Caco-2 (cell line): ENCODE measurements around the gene ZNF683. TPM values are rescaled to one million over a fixed set of nuclear protein-coding genes. Genes with fewer than 3 reads are reported as not detected.

ENCODE experiments used
- BruUV-seq: library from RNA; stranded (reverse); fragments of 400-500 nt; replicated peaks from 2 replicates; lab custom pipeline; 2021; lab: Mats Ljungman, UMichigan
- CTCF ChIA-PET: fragments of 300-600 bp; sonication (Branson Sonifier 250); formaldehyde crosslinking; loops from one replicate; lab custom pipeline; 2022; ENCODE audit warnings: antibody characterized with exemption; lab: Charles Lee
- POLR2A ChIA-PET: fragments of 300-600 bp; sonication (Branson Sonifier 250); formaldehyde crosslinking; loops from one replicate; lab custom pipeline; 2022; ENCODE audit warnings: antibody characterized with exemption; lab: Charles Lee
- DNase-seq, 2 experiments: peaks; one replicate each; pipeline versions ENCODE4 v3.0.0 to v3.0.0-alpha.2; 2020 to 2022
- H3K27me3 ChIP-seq: replicated peaks from 2 replicates; pipeline ENCODE4 v1.6.0; 2011; ENCODE audit warnings: low read length; ENCODE audit not compliant: control insufficient read depth, insufficient read depth
- H3K36me3 ChIP-seq: 2 replicates; pipeline ENCODE4 v1.5.1; 2011; ENCODE audit warnings: low read length; ENCODE audit not compliant: control insufficient read depth, insufficient read depth
- H3K4me1 ChIP-seq: fragments of 250-450 bp; sonication (Bioruptor Pico); 2 replicates; pipeline ENCODE4 v1.5.1; 2020; ENCODE audit warnings: mild to moderate bottlenecking
- H3K4me3 ChIP-seq: 2 replicates; pipeline ENCODE4 v1.5.1; 2011; ENCODE audit warnings: low read depth, mild to moderate bottlenecking, control low read depth, low read length
- H3K9me3 ChIP-seq: fragments of 250-450 bp; sonication (Bioruptor Pico); 2 replicates; pipeline ENCODE4 v1.5.1; 2020; ENCODE audit warnings: mild to moderate bottlenecking, moderate library complexity
- H3K27ac Mint-ChIP-seq: one replicate; pipeline ENCODE4 v1.8.0; 2022; ENCODE audit warnings: mixed read lengths; ENCODE audit not compliant: unreplicated experiment
- H3K27me3 Mint-ChIP-seq: one replicate; pipeline ENCODE4 v1.8.0; 2022; ENCODE audit warnings: mixed read lengths; ENCODE audit not compliant: insufficient read depth, unreplicated experiment
- H3K36me3 Mint-ChIP-seq: one replicate; pipeline ENCODE4 v1.8.0; 2022; ENCODE audit warnings: mild to moderate bottlenecking, mixed read lengths; ENCODE audit not compliant: insufficient read depth, unreplicated experiment
- H3K4me1 Mint-ChIP-seq: one replicate; pipeline ENCODE4 v1.8.0; 2022; ENCODE audit warnings: low read depth, mixed read lengths; ENCODE audit not compliant: unreplicated experiment
- H3K4me3 Mint-ChIP-seq: one replicate; pipeline ENCODE4 v1.8.0; 2022; ENCODE audit warnings: mild to moderate bottlenecking, moderate library complexity, mixed read lengths; ENCODE audit not compliant: unreplicated experiment
- H3K9me3 Mint-ChIP-seq: one replicate; pipeline ENCODE4 v1.8.0; 2022; ENCODE audit warnings: mixed read lengths; ENCODE audit not compliant: unreplicated experiment
- intact Hi-C: fragments of 100-400 bp; cut with micrococcal nuclease; formaldehyde crosslinking; loops from one replicate; pipeline ENCODE4 v1.10.0; 2022; ENCODE audit not compliant: unreplicated experiment
- total RNA-seq: library from RNA; stranded (reverse); gene quantifications from 2 replicates; pipeline ENCODE4 v1.2.3, GENCODE V29; 2022
- TF ChIP-seq, protein P1 (sequence below), 2 experiments: fragments of 200-600 bp in 1 of 2; IDR thresholded peaks; 1 replicate in 1 of 2; 2 replicates in 1 of 2; pipeline versions ENCODE4 v1.5.1 to v1.8.0; 2011 to 2022; ENCODE audit warnings: antibody characterized with exemption in 1 of 2, control low read depth in 1 of 2, inconsistent platforms in 1 of 2, low read depth in 1 of 2, low read length in 1 of 2, mild to moderate bottlenecking in 1 of 2, moderate library complexity in 1 of 2; ENCODE audit not compliant: insufficient read depth in 1 of 2, severe bottlenecking in 1 of 2, unreplicated experiment in 1 of 2

Gene ZNF683
- total RNA-seq, 1 experiment from 2014 or later = not detected

- no peak overlapping the region for H3K27ac Mint-ChIP-seq
- no peaks in the 10 kb centered on the region for H3K27me3 ChIP-seq
- CTCF ChIA-PET = no interaction called here
- H3K36me3 Mint-ChIP-seq = peaks cover 76% of the 10 kb centered on the region
- H3K27me3 Mint-ChIP-seq = no peaks in the 10 kb centered on the region
- no peaks in the 10 kb centered on the region for H3K4me1 ChIP-seq
- H3K36me3 ChIP-seq = peaks cover 4% of the 10 kb centered on the region; the same call in 1 of the 2 replicates
- TF ChIP-seq, protein P1, sequence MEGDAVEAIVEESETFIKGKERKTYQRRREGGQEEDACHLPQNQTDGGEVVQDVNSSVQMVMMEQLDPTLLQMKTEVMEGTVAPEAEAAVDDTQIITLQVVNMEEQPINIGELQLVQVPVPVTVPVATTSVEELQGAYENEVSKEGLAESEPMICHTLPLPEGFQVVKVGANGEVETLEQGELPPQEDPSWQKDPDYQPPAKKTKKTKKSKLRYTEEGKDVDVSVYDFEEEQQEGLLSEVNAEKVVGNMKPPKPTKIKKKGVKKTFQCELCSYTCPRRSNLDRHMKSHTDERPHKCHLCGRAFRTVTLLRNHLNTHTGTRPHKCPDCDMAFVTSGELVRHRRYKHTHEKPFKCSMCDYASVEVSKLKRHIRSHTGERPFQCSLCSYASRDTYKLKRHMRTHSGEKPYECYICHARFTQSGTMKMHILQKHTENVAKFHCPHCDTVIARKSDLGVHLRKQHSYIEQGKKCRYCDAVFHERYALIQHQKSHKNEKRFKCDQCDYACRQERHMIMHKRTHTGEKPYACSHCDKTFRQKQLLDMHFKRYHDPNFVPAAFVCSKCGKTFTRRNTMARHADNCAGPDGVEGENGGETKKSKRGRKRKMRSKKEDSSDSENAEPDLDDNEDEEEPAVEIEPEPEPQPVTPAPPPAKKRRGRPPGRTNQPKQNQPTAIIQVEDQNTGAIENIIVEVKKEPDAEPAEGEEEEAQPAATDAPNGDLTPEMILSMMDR (IDR thresholded peaks at IDR 0.05; ENCODE audit: insufficient read depth in 1 of 2, low read depth in 1 of 2, low read length in 1 of 2, severe bottlenecking in 1 of 2, unreplicated experiment in 1 of 2) = no peak
- no peak overlapping the region for H3K4me3 ChIP-seq
- no peak for DNase-seq
- no peaks in the 10 kb centered on the region for H3K4me1 Mint-ChIP-seq
- intact Hi-C loops = no loop called here
- no peaks in the 10 kb centered on the region for H3K9me3 ChIP-seq
- no TSS peak for BruUV-seq
- POLR2A ChIA-PET = no interaction called here
- H3K4me3 Mint-ChIP-seq = no peak overlapping the region
- no peaks in the 10 kb centered on the region for H3K9me3 Mint-ChIP-seq
These were observed 34.9 kb downstream of the ZNF683 start for GRCh38 chr1:26337625-26338024.

DNA sequence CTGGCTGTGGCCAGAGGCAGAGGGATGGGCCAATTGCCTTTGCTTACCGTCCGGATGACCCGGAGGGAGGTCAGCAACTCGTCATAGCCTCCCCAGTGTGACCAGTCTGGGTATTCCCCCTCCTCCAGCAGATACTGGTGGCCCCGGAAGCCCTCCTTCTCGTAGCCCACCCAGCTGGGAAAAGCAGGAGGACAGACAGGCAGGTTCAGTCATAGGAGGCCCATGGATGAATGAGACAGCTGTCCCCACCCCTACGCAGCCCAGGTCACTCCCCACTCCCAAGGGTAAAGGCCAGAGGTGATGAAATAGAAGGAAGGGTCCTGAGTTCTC lies 35.4 kb downstream of the ZNF683 start:
- Mint-ChIP-seq H3K27me3 (no peaks in the 10 kb centered on the region), H3K27ac (no peak overlapping the region), H3K4me3 (no peak overlapping the region), H3K9me3 (no peaks in the 10 kb centered on the region), H3K36me3 (peaks cover 72% of the 10 kb centered on the region), H3K4me1 (no peaks in the 10 kb centered on the region)
- intact Hi-C loops = no loop called here
- POLR2A ChIA-PET = no interaction called here
- no TSS peak for BruUV-seq
- CTCF ChIA-PET = no interaction called here
- H3K27me3 ChIP-seq = no peaks in the 10 kb centered on the region
- TF ChIP-seq, protein P1 (IDR thresholded peaks at IDR 0.05; ENCODE audit: insufficient read depth in 1 of 2, low read depth in 1 of 2, low read length in 1 of 2, severe bottlenecking in 1 of 2, unreplicated experiment in 1 of 2) = no peak
- peaks cover 4% of the 10 kb centered on the region; the same call in 1 of the 2 replicates for H3K36me3 ChIP-seq
- H3K4me3 ChIP-seq = no peak overlapping the region
- DNase-seq = no peak
- no peaks in the 10 kb centered on the region for H3K4me1 ChIP-seq
- H3K9me3 ChIP-seq = no peaks in the 10 kb centered on the region

DNA sequence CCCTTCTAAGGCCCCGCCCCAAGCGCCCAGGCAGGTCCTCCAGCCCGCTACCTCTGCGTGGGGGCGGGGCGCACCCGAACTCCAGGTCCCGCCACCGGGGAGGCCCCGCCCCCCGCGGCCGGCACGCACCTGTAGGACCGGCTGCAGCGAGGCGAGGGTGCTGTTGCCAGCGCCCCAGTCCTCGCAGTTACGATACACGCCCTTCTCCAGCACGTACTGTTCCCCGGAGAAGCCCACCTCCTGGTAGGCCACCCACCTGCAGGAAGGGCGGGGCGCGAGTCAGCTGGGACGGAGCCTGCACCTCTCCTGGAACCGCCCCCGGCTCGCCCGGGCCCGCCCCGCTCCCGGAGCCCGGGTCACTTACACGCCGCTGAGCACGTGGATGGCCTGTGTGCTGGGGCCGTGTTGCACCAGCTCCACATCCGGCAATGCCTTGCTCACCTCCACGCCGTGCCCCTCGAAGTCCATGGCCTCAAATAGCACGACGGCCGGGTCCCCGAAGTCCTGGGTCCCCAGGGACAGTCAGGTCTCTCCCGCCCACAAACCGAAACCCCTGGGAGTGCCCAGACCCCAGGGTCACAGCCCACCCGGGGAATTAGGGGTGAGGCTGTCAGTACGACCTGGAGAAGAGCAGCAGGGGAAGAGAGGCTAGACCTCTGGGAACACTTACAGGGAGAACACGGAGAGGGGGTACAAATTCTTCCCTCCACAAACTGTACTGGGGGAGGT lies 35.9 kb downstream of the ZNF683 start:
- H3K4me3 Mint-ChIP-seq = no peak overlapping the region
- TF ChIP-seq, protein P1 (IDR thresholded peaks at IDR 0.05; ENCODE audit: insufficient read depth in 1 of 2, low read depth in 1 of 2, low read length in 1 of 2, severe bottlenecking in 1 of 2, unreplicated experiment in 1 of 2) = no peak
- H3K36me3 Mint-ChIP-seq = peaks cover 70% of the 10 kb centered on the region
- H3K4me3 ChIP-seq = no peak overlapping the region
- H3K27me3 ChIP-seq = no peaks in the 10 kb centered on the region
- H3K9me3 Mint-ChIP-seq = no peaks in the 10 kb centered on the region
- H3K4me1 ChIP-seq = no peaks in the 10 kb centered on the region
- intact Hi-C loops = no loop called here
- ChIA-PET CTCF (no interaction called here), POLR2A (no interaction called here)
- H3K27ac Mint-ChIP-seq = no peak overlapping the region
- H3K4me1 Mint-ChIP-seq = no peaks in the 10 kb centered on the region
- no peaks in the 10 kb centered on the region for H3K27me3 Mint-ChIP-seq
- peaks cover 4% of the 10 kb centered on the region; the same call in 1 of the 2 replicates for H3K36me3 ChIP-seq
- BruUV-seq = no TSS peak
- H3K9me3 ChIP-seq = no peaks in the 10 kb centered on the region
- DNase-seq = peak in 1 of 2 experiments; percentile 19
